ENCODE measurements around the gene DDIAS.
A peak's percentile ranks its signal among the peaks of the same experiment; 100 is the strongest.
"Not testable (repeated sequence)": the region's sequence is repeated elsewhere in the genome, so short reads cannot be mapped to it uniquely, and the experiment has no call there.

DDIAS gene

DNA sequence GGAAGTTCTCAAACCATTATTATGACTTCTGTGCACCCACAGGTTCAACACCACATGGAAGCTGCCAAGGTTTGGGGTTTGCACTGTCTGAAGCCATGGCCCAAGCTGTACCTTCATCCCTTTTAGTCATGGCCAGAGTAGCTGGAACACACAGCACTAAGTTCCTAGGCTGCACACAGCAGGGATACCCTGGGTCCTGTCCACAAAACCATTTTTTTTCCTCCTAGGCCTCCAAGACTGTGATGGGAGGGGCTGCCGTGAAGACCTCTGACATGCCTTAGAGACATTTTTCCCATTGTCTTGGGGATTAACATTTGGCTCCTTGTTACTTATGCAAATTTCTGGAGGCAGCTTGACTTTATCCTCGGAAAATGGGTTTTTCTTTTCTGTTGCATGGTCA, 42.7 kb downstream of the DDIAS start:
- DNase-seq (ENCODE audit: low read depth), result no peak
- H3K4me3 ChIP-seq (ENCODE audit: low read depth, low read length), result no peak overlapping the region
- no peak for TF ChIP-seq POLR2A (IDR thresholded peaks at IDR 0.05; ENCODE audit: extremely low read depth, insufficient read length)
- TF ChIP-seq, protein P1, sequence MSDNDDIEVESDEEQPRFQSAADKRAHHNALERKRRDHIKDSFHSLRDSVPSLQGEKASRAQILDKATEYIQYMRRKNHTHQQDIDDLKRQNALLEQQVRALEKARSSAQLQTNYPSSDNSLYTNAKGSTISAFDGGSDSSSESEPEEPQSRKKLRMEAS (IDR thresholded peaks at IDR 0.05; ENCODE audit: low read depth, low read length), result no peak
- TF ChIP-seq CTCF (IDR thresholded peaks at IDR 0.05; ENCODE audit: low read depth, low read length), result no peak
- TF ChIP-seq MYC (IDR thresholded peaks at IDR 0.05; ENCODE audit: low read depth, low read length), result no peak

DNA sequence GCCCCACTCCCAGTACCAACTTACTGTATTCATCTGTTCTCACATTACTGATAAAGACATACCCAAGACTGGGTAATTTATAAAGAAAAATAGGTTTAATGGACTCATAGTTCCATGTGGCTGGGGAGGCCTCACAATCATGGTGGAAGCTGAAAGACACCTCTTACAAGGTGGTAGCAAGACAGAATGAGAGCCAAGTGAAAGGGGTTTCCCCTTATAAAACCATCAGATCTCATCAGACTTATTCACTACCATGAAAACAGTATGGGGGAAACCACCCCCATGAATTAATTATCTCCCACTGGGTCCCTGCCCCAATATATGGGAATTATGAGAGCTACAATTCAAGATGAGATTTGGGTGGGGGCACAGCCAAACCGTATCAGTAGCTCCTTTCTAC, 43.5 kb downstream of the DDIAS start:
- not testable (repeated sequence) for H3K4me3 ChIP-seq (ENCODE audit: low read depth, low read length); DNase-seq (ENCODE audit: low read depth)

DNA sequence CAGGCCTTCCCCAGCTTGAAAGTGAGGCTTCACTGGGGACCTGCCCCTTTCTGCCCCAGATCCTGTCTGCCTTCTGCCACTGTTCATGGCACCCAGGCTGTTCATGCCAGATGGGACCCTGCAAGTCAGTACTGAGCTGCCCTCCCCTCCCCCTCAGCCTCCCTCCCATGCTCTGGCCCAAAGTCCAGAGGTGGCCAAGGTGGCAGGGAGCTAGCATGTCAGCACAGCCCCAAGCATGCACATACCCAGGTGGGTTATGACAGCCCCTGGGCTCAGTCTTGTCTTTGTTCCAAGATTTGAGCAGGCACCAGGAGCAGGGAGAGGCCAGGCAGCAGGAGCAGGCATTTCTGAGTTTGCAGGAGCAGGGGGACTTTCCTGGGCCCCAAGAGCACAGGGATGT, 44.1 kb downstream of the DDIAS start:
- no peak overlapping the region for H3K4me3 ChIP-seq (ENCODE audit: low read depth, low read length)
- TF ChIP-seq MYC (IDR thresholded peaks at IDR 0.05; ENCODE audit: low read depth, low read length), result no peak
- TF ChIP-seq CTCF (IDR thresholded peaks at IDR 0.05; ENCODE audit: low read depth, low read length), result no peak
- no peak for TF ChIP-seq POLR2A (IDR thresholded peaks at IDR 0.05; ENCODE audit: extremely low read depth, insufficient read length)
- TF ChIP-seq, protein P1 (IDR thresholded peaks at IDR 0.05; ENCODE audit: low read depth, low read length), result no peak
- DNase-seq (ENCODE audit: low read depth), result no peak

- no peak for TF ChIP-seq MYC (IDR thresholded peaks at IDR 0.05; ENCODE audit: low read depth, low read length)
- no peak for TF ChIP-seq POLR2A (IDR thresholded peaks at IDR 0.05; ENCODE audit: extremely low read depth, insufficient read length)
- no peak for TF ChIP-seq CTCF (IDR thresholded peaks at IDR 0.05; ENCODE audit: low read depth, low read length)
- TF ChIP-seq, protein P1 (IDR thresholded peaks at IDR 0.05; ENCODE audit: low read depth, low read length), result no peak
- no peak overlapping the region for H3K4me3 ChIP-seq (ENCODE audit: low read depth, low read length)
- DNase-seq (ENCODE audit: low read depth), result no peak
Observed at GRCh38 chr11:82949352-82949751, 47.8 kb downstream of the DDIAS start.

DNA sequence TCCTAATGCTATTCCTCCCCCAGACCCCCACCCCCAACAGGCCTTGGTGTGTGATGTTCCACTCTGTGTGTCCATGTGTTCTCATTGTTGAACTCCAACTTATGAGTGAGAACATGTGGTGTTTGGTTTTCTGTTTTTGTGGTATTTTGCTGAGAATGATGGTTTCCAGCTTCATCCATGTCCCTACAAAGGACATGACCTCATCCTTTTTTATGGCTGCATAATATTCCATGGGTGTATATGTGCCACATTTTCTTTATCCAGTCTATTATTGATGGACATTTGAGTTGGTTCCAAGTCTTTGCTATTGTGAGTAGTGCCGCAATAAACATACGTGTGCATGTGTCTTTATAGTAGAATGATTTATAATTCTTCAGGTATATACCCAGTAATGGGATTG, 49.0 kb downstream of the DDIAS start:
- not testable (repeated sequence) for DNase-seq (ENCODE audit: low read depth); H3K4me3 ChIP-seq (ENCODE audit: low read depth, low read length)

GRCh38 chr11:82955736-82956453, 54.4 kb downstream of the DDIAS start:
- not testable (repeated sequence) for H3K4me3 ChIP-seq (ENCODE audit: low read depth, low read length)
- DNase-seq (ENCODE audit: low read depth), result peak; percentile 25

DNA sequence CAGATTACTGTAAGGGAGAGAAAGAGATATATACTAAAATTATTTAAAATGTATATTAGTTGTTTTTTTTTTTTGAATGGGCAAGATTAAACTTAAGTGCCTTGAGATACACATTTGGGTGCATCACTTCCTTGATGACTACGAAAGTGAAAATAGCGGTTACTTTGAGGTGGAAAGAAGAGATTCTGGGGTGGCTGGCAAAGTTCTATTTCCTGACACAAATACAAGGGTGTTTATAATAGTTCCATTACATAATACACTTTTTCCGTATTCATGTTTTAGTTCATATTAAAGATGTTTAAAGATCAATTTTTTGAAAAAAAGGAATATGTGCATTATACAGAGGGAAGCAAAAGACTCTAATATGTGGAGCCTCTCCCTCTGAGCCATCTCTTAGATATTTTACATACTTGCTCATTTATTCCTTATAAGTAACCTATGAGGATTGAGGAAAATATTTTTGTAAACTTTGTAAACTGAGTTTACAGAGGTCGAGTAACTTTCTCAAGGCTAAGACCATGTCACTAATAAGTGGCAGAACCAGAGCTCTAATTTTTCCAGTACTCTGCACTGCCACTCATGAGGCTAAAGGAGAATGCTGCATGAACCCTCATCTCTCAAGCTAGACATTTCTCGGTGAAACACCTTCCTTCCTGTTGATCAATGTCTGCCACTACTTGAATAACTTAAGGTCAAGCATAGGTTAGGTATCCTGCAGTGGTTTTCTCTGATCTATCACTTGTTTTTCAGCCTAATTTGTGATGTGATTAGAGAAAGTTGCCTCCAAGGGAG, 58.6 kb downstream of the DDIAS start:
- H3K4me3 ChIP-seq (ENCODE audit: low read depth, low read length), result no peak overlapping the region
- no peak for DNase-seq (ENCODE audit: low read depth)
- TF ChIP-seq POLR2A (IDR thresholded peaks at IDR 0.05; ENCODE audit: extremely low read depth, insufficient read length), result no peak
- TF ChIP-seq, protein P1 (IDR thresholded peaks at IDR 0.05; ENCODE audit: low read depth, low read length), result no peak
- TF ChIP-seq MYC (IDR thresholded peaks at IDR 0.05; ENCODE audit: low read depth, low read length), result no peak
- no peak for TF ChIP-seq CTCF (IDR thresholded peaks at IDR 0.05; ENCODE audit: low read depth, low read length)
